ENCODE results near the gene LTA. TPM values are rescaled to one million over a fixed set of nuclear protein-coding genes. Genes with fewer than 3 reads are reported as not detected.

The LTA gene
- polyA plus RNA-seq, 1 donor (not counting 4 experiments of a cell fraction or from before 2014, with no cell fraction given) = 0.04 TPM

GRCh38 chr6:31545291-31545690 is 26.8 kb upstream of the LTA start:
- Histone ChIP-seq H3K36me3 (ENCODE audit: control insufficient read depth in 2 of 2, extremely low read depth in 1 of 2, insufficient read depth in 2 of 2, low read length in 2 of 2) (peaks cover 5 to 17% of the 10 kb centered on the region in 2 experiments), H3K79me2 (ENCODE audit: control insufficient read depth, insufficient read depth, low read length) (peaks cover 29% of the 10 kb centered on the region), H3K4me1 (ENCODE audit: control insufficient read depth, extremely low read depth, insufficient read depth, low read length) (peaks cover 18% of the 10 kb centered on the region), H3K27ac (ENCODE audit: control insufficient read depth, insufficient read depth, low read length) (no peak overlapping the region), H3K9ac (ENCODE audit: control insufficient read depth, extremely low read depth, insufficient read depth, low read length) (no peak overlapping the region), H3K27me3 (ENCODE audit: control insufficient read depth, extremely low read depth, insufficient read depth, low read length) (no peaks in the 10 kb centered on the region), H3K4me3 (ENCODE audit: control insufficient read depth in 2 of 3, extremely low read depth in 1 of 3, insufficient read depth in 2 of 3, low read depth in 1 of 3, low read length in 3 of 3) (no peak overlapping the region), H2AFZ (ENCODE audit: control insufficient read depth, low read length) (no peak overlapping the region), H3K9me3 (ENCODE audit: control insufficient read depth, low read depth, low read length) (no peaks in the 10 kb centered on the region), H3K4me2 (ENCODE audit: control insufficient read depth, extremely low read depth, insufficient read depth, low read depth, low read length) (no peak overlapping the region), H4K20me1 (ENCODE audit: control insufficient read depth, extremely low read depth, insufficient read depth, low read length) (peaks cover 7% of the 10 kb centered on the region), H3K9me1 (ENCODE audit: control insufficient read depth, extremely low read depth, insufficient read depth, low read length) (no peaks in the 10 kb centered on the region)
- DNase-seq (ENCODE audit: low read depth, low spot score) (no peak), FAIRE-seq (no peak)
- dilution Hi-C loops (cut with MboI; ENCODE audit: extremely low pct_ligation_motif_present, low sequenced_read_pairs) = no loop called here
- no peak for TF ChIP-seq EZH2 (IDR thresholded peaks at IDR 0.05; ENCODE audit: low read length)
- TF ChIP-seq, protein P1, sequence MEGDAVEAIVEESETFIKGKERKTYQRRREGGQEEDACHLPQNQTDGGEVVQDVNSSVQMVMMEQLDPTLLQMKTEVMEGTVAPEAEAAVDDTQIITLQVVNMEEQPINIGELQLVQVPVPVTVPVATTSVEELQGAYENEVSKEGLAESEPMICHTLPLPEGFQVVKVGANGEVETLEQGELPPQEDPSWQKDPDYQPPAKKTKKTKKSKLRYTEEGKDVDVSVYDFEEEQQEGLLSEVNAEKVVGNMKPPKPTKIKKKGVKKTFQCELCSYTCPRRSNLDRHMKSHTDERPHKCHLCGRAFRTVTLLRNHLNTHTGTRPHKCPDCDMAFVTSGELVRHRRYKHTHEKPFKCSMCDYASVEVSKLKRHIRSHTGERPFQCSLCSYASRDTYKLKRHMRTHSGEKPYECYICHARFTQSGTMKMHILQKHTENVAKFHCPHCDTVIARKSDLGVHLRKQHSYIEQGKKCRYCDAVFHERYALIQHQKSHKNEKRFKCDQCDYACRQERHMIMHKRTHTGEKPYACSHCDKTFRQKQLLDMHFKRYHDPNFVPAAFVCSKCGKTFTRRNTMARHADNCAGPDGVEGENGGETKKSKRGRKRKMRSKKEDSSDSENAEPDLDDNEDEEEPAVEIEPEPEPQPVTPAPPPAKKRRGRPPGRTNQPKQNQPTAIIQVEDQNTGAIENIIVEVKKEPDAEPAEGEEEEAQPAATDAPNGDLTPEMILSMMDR (optimal IDR thresholded peaks at IDR 0.05 in 1 of 3, IDR thresholded peaks at IDR 0.05 in 1 of 3, conservative IDR thresholded peaks at IDR 0.05 in 1 of 3; ENCODE audit: extremely low read depth in 1 of 3, insufficient read depth in 2 of 3, low read length in 3 of 3) = no peak

DNA sequence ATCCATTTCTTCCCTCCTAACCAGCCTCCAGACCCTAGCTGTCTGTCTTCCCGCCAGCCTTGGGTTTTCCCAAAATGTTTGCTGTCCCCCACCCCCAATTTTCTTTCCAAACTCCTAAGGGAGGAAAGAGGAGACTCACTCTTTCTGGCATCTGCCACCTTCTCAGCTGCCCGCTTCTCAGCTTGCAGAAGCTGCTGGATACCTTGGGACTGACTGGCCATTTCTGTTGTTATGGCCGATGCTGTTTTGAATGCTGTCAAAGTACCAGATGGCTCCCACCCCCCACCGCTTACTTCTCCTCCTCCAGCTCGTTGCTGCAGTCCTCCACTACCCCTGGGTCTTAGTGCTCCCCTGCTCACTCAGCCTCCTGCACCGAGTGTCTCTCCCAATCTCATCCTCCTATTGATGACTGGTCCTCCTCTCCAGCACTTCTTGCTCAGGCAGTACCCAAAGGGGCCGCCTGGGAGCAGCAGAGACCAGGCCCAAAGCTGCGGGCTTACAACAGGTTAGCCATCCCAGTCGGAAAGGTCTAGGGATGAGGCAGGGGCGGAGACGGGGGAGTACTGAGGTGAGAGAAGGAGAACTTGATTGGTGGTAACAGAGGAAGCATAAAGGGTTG is 25.6 kb upstream of the LTA start, which contains the start of gene ATP6V1G2:
ATP6V1G2 (minus strand) TSS at position 270 of the 619 bp plus-strand sequence; CDS start at position 221, 49 bp downstream.
- H3K36me3 ChIP-seq (ENCODE audit: control insufficient read depth in 2 of 2, extremely low read depth in 1 of 2, insufficient read depth in 2 of 2, low read length in 2 of 2) = peaks cover 13% of the 10 kb centered on the region in 2 experiments
- peaks cover 19% of the 10 kb centered on the region for H3K79me2 ChIP-seq (ENCODE audit: control insufficient read depth, insufficient read depth, low read length)
- no peak for TF ChIP-seq EZH2 (IDR thresholded peaks at IDR 0.05; ENCODE audit: low read length)
- TF ChIP-seq, protein P1 (optimal IDR thresholded peaks at IDR 0.05 in 1 of 3, IDR thresholded peaks at IDR 0.05 in 1 of 3, conservative IDR thresholded peaks at IDR 0.05 in 1 of 3; ENCODE audit: extremely low read depth in 1 of 3, insufficient read depth in 2 of 3, low read length in 3 of 3) = peak; percentile 95 to 100 (median 97)
- no peaks in the 10 kb centered on the region for H4K20me1 ChIP-seq (ENCODE audit: control insufficient read depth, extremely low read depth, insufficient read depth, low read length)
- no peaks in the 10 kb centered on the region for H3K9me1 ChIP-seq (ENCODE audit: control insufficient read depth, extremely low read depth, insufficient read depth, low read length)
- H3K9ac ChIP-seq (ENCODE audit: control insufficient read depth, extremely low read depth, insufficient read depth, low read length) = peak within 1 kb of the TSS; percentile 89
- H3K4me3 ChIP-seq (ENCODE audit: control insufficient read depth in 2 of 3, extremely low read depth in 1 of 3, insufficient read depth in 2 of 3, low read depth in 1 of 3, low read length in 3 of 3) = peak within 1 kb of the TSS; percentile 55 to 86 (median 85)
- H3K9me3 ChIP-seq (ENCODE audit: control insufficient read depth, low read depth, low read length) = no peaks in the 10 kb centered on the region
- peak within 1 kb of the TSS; percentile 98 for H3K4me2 ChIP-seq (ENCODE audit: control insufficient read depth, extremely low read depth, insufficient read depth, low read depth, low read length)
- dilution Hi-C loops (cut with MboI; ENCODE audit: extremely low pct_ligation_motif_present, low sequenced_read_pairs) = no loop called here
- FAIRE-seq (peak; percentile 32), DNase-seq (ENCODE audit: low read depth, low spot score) (peak; percentile 85)
- H3K27ac ChIP-seq (ENCODE audit: control insufficient read depth, insufficient read depth, low read length) = peak within 1 kb of the TSS; percentile 86
- peaks cover 15% of the 10 kb centered on the region for H3K4me1 ChIP-seq (ENCODE audit: control insufficient read depth, extremely low read depth, insufficient read depth, low read length)
- peak within 1 kb of the TSS; percentile 93 for H2AFZ ChIP-seq (ENCODE audit: control insufficient read depth, low read length)
- H3K27me3 ChIP-seq (ENCODE audit: control insufficient read depth, extremely low read depth, insufficient read depth, low read length) = no peaks in the 10 kb centered on the region

All from keratinocyte (primary cell).